IPS-NIHi7 (cell line): ENCODE measurements around the gene ZNF85.
"Not testable (repeated sequence)": the region's sequence is repeated elsewhere in the genome, so short reads cannot be mapped to it uniquely, and the experiment has no call there.

Source experiments
- DNase-seq: peaks from one replicate; pipeline ENCODE4 v3.0.0; 2012; ENCODE audit warnings: mixed read lengths; ENCODE audit errors: extremely low spot score

The ZNF85 gene

DNA sequence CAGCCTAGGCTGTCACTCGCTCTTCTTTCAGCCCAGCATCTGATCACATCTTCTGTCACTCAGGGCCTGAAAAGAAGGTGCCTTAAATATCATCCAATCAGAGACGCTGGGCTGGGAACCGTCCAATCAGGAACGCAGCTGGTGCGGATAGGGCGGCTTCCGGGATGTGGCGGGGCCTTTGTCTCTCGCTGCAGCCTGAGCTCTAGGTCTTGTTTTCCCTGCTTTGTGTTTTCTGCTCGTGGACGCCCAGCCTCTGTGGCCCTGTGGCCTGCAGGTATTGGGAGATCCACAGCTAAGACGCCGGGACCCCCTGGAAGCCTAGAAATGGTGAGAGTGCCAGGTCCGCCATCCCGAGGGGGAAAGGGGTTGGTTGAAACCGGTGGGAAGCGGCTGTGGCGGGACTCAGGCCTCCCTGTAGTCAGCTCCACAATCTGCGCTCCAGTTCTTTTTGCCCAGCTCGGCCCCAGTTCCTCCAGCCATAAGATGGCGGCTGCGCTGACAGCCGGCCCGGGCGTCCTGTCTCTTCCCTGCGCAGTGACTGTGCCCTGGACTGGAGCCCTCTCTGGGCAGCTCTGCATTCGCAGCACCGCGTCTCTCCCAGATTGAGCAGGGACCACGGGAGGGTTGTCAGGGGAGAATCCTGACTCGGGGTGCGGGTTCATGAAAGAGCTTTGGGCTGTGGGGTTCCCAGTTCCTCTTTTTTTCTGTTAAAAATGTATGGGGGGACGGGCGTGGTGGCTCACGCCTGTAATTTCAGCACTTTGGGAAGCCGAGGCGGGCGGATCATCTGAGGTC, at the start of gene ZNF85:
Gene ZNF85 (plus strand): TSS at position 175 of the 795 bp plus-strand sequence. CDS start 150 bp downstream, at position 325.
- peak; percentile 91 for DNase-seq

DNA sequence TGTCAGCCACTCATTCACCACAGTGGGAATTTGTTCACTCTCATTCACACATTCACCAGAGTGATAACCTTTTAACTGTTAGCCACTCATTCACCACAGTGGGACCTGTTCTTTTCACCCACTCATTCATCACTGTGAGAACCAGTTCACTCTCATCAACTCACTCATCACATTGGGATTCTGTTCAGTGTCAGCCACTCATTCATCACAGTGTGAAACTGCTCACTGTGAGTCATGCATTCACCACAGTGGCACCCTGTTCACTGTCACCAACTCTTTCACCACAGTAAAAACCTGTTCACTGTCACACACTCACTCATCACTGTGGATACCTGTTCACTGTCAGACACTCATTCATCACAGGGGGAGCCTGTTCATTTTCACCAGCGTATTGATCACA, 43.5 kb upstream of the ZNF85 start:
- DNase-seq, result no peak

DNA sequence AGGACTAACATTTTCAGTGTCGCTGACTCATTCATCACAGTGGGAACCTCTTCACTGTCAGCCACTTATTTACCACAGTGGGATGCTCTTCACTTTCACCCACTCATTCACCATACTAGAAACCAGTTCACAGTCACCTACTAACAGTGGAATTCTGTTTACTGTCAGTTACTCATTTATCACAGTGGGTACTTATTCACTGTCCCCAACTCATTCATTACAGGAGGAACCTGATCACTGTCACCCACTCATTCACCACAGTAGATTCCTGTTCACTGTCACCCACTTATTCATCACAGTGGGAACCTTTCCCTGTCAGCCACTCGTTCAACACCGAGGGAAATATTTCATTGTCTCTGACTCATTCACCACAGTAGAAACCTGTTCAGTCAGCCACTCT, 10.1 kb upstream of the ZNF85 start:
- no peak for DNase-seq

DNA sequence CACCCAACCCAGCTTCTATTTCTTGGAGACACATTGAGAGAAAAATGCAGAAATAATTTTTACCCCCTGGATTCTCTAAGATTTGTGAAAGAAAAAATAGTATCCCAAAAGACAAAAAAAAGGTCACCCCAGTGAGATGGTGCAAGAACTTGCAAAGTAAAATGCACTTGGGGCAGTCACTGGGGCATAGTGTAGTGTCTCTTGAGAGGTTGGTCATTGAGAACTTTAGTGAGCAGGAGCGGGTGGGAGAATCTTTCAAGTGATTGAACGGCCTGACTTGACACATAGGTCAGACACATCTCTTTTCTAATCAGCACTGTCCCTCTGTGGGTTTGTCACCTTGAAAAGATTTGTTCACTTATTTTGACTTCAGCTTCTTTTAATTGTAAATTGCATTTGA, 2.4 kb downstream of the ZNF85 start:
- no peak for DNase-seq

DNA sequence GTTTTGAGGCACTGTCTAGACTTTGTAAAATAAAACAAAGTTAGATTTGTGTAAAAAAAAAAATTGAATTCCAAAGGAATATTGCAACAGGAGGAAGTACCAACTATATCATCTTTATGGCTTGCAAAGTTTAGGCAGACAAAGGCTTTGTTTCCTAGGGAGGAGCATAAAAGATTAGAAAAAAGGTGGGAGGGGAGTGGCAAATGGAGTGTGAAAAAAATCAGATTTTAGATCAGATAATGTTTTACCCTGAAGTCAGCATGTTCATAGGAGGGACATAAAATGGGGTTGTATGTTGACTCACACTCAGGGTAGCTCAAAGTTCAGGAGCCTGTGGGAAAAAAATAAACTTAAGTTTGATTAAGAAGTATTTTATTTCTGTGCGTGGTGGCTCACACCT, 3.7 kb downstream of the ZNF85 start:
- no peak for DNase-seq

DNA sequence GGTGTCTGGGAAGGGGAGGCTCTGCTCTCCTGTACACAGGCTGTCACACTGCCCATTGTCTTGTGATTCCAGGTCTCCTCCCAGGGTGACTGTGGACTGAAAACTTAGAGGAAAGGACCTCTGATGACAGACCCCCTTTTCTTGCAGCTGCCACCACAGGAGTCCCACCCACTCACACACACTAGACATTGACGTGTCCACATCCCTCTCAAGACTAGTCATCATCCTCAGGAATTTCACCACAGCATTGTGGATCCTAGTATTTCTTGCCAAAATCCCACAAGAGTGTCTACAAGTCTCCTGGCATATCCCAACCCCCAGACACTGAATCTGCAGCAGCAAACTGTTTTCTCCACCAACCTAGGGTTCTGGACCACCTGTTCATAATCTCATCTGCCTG, 5.3 kb downstream of the ZNF85 start:
- DNase-seq, result no peak

DNA sequence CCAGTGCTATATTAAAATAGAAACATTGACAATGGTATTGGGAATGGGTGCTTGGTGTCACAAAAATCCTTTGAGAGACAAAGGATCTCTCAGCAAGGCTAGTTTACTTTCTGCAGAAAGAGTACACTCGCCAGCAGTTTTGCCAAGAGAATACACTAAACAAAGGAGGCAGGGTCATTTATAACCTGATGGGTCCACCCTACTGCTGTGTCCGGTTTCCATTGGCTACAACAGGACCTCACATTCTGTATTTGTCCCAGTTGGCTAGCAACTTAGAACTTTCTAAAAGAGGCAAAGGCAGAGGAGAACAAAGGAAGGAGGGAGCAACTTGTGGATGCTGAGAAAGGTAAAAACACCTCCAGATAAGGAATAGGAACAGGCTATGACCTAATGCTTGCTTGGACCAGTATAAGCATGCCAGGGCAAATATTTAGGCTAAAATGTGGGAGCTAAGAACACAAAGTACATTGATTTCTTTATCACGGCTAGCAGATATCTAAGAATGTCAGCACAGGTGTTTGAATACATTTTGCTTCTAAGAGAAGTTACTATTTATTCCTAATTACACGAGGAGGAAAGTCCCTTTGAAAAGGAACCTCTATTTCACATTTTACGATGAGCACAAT, 13.4 kb downstream of the ZNF85 start:
- not testable (repeated sequence) for DNase-seq

DNA sequence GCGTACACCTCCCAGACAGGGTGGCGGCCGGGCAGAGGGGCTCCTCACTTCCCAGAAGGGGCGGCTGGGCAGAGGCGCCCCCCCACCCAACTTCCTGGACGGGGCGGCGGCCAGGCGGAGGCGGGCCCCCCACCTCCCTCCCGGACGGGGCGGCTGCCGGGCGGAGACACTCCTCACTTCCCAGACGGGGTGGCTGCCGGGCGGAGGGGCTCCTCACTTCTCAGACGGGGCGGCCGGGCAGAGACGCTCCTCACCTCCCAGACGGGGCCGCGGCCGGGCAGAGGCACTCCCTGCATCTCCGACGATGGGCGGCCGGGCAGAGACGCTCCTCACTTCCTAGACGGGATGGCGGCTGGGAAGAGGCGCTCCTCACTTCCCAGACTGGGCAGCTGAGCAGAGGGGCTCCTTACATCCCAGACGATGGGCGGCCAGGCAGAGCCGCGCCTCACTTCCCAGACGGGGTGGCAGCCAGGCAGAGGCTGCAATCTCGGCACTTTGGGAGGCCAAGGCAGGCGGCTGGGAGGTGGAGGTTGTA, 29.6 kb downstream of the ZNF85 start:
- DNase-seq, result not testable (repeated sequence)

DNA sequence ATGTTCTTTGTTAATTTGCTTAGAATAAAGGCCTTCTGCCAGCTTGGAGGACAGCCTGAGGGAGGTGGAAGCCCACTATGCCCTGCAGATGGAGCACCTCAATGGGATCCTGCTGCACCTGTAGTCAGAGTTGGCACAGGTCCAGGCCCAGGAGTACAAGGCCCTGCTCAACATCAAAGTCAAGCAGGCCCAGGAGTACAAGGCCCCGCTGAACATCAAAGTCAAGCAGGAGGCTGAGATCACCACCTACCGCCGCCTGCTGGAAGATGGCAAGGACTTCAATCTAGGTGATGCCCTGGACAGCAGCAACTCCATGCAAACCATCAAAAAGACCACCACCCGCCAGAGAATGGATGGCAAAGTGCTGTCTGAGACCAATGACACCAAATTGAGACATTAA, 41.7 kb downstream of the ZNF85 start:
- DNase-seq, result no peak

DNA sequence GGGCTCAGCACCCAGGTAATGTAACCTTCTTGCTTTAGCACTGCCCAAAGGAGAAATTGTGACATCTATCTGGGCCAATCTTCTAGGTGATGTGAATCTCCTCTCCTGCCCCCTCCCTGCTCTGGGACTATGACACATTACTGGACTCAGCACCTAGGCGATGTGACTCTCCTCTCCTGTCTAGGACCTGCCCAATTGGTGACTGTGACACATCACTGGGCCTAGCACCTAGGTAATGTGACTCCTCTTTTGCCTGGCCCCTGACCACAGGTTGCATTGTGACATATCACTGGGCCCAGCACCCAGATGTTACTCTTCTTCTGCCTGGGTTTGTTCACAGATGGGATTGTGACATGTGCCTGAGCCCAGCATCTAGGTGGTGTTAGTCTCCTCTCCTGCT, 45.0 kb downstream of the ZNF85 start:
- DNase-seq, result no peak

DNA sequence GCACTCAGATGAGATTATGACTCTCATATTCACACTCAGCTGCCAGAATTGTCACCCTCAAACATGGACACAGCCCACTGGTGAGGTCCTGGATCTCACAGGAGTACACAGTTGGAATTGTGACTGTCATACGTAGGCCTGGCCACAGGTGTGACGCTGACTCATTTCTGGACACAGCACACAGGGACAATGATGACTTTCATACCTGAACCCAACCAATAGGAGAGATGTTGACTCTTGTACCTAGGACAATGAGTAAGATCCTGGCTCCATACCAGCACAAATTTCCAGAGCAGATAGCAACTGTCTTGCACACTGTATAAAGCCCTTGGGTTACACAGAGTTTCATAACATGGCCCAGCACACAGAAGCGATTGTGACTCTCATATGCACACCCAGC, 46.4 kb downstream of the ZNF85 start:
- no peak for DNase-seq

DNA sequence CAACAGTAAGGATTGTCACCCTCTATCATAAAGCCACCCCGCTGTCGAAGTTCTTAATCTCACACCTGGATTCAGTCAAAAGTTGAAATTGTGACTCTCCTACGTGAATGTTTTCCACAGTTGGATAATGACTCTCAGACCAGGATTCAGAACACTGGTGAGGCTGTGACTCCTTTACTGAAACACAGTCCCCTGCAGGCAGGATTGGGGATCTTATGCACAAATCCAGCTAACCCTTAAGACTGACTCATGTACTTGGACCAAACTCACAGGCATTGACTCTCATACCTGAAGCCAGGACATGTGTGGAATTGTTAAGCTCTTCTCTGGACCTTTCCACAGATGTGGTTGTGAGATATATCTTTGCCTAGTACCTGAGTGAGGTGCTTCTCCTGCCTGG, 46.8 kb downstream of the ZNF85 start:
- DNase-seq, result no peak

DNA sequence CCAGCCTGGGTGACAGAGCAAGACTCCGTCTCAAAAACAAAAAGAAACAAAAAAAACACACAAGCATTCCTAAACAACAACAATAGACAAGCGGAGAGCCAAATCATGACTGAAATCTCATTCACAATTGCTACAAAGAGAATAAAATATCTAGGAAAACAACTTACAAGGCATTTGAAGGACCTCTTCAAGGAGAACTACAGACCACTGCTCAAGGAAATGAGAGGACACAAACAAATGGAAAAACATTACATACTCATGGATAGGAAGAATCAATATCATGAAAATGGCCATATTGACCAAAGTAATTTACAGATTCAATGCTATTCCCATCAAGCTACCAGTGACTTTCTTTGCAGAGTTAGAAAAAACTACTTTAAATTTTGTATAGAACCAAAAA, 69.7 kb downstream of the ZNF85 start:
- DNase-seq, result not testable (repeated sequence)

DNA sequence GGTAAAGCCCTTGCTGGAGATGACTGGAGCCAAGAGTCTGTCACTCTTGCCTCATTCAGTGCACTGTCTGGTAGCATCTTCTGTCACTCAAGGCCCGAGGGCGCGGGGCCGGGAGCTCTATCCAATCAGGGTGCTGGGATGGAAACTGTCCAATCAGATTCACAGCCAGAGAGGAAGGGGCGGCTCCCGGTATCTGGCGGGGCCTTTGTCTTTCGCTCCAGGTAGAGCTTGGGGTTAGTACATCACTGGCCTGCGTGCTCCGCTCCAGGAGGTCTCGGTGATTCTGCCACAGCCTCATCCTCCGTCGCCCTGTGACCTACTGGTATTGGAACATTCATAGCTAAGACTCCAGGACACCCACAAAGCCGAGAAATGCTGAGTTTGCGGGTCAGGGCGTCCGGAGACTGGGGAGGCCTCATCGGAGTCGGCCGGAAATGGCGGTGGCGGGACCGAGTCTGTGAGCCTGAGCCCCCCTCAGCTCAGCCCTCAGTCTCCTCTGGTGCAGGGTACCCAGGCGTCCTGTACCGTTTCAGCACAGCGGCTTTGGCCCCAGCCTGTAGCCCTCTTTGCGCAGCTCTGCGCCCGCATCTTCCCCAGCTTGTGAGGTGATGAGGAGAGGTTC, 76.8 kb downstream of the ZNF85 start:
- peak; percentile 97 for DNase-seq
